HG03342 (cell line): ENCODE data around the gene FBXW10.
"Not testable (repeated sequence)": the region's sequence is repeated elsewhere in the genome, so short reads cannot be mapped to it uniquely, and the experiment has no call there.

ENCODE experiments used
- ATAC-seq: cut with Tn5 transposase; IDR thresholded peaks from one replicate; pipeline ENCODE4 v1.9.1; 2021; ENCODE audit warnings: mild to moderate bottlenecking, moderate library complexity; ENCODE audit not compliant: unreplicated experiment

FBXW10 gene, protein sequence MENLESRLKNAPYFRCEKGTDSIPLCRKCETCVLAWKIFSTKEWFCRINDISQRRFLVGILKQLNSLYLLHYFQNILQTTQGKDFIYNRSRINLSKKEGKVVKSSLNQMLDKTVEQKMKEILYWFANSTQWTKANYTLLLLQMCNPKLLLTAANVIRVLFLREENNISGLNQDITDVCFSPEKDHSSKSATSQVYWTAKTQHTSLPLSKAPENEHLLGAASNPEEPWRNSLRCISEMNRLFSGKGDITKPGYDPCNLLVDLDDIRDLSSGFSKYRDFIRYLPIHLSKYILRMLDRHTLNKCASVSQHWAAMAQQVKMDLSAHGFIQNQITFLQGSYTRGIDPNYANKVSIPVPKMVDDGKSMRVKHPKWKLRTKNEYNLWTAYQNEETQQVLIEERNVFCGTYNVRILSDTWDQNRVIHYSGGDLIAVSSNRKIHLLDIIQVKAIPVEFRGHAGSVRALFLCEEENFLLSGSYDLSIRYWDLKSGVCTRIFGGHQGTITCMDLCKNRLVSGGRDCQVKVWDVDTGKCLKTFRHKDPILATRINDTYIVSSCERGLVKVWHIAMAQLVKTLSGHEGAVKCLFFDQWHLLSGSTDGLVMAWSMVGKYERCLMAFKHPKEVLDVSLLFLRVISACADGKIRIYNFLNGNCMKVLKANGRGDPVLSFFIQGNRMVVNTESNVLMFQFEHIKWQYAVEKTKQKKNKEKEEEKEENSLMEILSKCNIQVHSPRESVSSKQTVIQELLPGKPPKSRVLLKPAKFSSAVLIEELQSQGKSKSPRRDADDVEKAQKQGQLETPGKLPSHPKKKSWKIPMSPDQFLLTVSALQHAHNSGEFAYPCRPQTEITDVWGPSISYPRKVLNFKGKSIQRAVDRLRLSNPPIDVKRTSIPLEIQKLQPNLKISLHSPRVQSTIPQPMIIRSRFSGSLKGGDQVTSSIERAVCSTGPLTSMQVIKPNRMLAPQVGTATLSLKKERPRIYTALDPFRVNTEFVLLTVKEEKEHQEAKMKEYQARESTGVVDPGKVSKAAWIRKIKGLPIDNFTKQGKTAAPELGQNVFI

DNA sequence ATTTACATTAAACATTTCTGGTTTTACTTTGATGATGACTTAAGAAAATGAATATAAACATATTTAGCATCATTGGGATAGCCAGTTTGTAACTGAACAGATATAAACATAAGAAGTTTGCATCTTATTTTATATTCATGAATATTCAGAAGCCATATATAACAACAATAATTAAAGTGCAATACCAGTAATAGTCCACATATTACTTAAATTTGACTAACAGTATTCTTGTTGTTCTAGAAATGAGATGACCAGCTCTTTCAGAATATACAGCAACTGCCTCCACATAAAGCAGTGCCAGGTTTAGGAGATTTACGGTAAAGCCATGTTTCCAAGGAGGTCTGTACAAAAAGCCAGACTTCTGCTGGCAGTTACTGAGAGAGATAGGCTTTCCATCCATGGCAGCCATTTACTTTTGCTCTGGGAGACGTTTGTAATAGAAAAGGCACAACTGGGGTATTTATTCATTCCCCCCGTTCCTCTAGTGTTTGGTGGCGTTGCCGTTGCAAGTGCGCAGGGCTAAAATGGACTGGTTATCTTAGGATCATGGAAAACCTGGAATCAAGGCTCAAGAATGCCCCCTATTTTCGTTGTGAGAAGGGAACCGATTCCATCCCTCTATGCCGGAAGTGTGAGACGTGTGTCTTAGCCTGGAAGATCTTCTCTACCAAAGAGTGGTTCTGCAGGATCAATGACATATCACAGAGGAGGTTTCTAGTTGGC lies at the start of gene FBXW10:
Gene FBXW10 (plus strand): TSS at position 356 of the 723 bp plus-strand sequence. CDS start 191 bp downstream, at position 547.
- ATAC-seq = not testable (repeated sequence)

DNA sequence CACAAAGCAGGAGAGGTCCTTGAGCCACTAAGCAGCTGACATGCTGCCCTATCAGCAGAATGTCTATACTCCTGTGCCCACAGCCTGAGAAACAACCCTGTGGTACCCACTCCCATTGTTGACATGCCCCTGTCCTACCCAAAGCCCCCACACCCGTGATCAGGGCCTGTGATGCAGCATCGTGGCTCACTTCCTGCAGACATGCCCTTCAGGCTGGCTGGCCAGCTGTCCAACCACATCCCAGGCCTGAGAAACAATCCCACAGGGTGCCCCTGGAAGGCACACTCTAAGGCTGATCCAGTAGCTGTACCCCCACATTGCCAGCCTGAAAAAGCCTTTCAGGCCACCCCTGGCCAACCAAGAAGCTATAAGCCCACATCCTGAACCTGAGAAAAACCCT lies 48.7 kb upstream of the FBXW10 start:
- not testable (repeated sequence) for ATAC-seq

DNA sequence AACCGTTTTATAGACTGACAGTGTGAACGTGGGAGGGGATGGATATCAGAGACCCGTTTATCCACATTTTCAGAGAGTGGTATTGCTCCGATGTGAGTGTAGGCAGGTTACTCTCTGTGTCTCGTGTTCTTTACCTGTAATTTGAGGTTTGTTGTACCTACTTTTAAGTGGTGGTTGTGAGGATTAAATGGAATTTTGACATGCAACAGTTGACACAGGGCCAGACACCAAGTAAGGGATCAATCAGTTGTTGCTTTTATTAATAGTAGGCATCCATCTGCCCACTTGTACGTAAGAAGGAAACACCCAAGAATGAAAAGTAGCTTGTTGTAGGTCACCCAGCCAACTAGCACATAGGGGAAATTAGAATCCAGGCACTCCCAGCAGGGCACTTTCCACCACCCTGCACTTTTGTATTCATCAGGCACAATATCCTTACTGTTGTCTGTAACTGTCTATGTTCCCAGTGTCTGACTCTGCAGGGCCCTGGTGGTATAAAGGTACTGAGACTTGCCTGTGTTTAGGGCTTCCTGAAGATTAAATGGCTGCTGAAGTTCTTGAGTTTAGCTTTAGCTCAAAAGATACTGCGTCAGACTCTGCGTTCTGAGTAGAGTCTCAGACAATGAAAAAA lies 45.3 kb upstream of the FBXW10 start:
- not testable (repeated sequence) for ATAC-seq

DNA sequence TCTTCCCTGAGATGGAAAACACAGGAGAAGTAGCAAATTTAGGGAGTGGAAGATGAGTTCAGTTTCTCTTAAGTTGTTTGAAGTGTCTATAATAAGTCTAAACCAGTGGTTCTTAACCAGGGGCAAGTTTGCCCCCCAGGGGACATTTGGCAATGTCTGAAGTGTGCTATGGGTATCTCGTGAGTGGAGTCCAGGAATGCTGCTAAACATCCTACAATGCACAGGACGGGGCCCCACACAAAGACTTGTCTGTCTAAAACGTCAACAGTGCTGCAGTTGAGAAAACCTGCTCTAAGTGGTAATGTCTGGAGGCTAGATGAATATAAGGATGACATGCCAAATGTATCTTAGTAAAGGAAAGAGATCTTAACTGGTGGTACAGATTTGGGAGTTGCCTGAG lies 37.9 kb upstream of the FBXW10 start:
- ATAC-seq = not testable (repeated sequence)

DNA sequence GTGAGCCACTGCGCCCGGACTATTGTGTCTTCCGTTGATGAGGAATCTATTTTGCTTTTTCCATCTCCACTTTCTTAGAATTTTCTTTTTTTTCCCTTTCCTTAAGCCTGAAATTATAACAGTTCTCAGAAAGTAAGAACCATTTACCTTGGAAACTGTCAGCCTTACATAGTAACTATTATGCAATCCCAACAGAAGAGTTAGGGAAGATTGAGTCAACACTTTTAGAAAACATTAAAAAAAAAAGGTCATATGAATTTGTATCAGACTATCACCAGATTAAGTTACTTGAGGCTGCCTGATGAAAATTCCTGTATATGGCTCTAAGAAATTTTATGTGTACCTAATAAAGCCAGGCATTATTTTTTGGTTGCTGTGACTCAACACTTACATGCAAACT lies 35.6 kb upstream of the FBXW10 start:
- not testable (repeated sequence) for ATAC-seq

DNA sequence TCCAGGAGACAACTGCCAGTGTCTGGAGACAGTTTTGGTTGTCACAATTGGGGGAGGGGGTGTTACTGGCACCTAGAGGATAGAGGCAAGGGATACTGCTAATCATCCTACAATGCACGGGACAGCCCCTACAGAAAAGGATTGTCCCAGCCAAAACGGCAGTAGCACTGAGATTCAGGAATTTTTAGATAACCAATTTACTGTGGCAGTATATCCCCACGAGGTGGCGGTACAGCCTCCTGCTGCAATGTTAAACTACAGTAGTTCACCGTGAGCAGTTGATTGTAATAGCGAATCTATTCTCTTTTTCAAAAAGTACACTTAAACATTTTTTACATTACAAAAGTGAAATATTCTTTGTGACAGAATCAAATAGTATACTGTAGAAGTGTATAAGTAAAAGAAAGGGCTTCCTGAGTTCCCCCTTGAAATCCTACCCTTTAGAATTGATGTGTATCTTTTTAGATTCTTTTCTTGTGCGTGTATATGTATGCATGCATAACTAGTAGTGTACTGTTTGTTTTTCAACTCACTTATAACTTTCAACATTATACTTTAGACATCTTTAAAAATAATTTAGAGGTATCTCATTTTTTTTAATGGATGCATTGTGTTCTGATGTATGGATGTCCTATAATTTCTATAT lies 31.4 kb upstream of the FBXW10 start:
- ATAC-seq = not testable (repeated sequence)

DNA sequence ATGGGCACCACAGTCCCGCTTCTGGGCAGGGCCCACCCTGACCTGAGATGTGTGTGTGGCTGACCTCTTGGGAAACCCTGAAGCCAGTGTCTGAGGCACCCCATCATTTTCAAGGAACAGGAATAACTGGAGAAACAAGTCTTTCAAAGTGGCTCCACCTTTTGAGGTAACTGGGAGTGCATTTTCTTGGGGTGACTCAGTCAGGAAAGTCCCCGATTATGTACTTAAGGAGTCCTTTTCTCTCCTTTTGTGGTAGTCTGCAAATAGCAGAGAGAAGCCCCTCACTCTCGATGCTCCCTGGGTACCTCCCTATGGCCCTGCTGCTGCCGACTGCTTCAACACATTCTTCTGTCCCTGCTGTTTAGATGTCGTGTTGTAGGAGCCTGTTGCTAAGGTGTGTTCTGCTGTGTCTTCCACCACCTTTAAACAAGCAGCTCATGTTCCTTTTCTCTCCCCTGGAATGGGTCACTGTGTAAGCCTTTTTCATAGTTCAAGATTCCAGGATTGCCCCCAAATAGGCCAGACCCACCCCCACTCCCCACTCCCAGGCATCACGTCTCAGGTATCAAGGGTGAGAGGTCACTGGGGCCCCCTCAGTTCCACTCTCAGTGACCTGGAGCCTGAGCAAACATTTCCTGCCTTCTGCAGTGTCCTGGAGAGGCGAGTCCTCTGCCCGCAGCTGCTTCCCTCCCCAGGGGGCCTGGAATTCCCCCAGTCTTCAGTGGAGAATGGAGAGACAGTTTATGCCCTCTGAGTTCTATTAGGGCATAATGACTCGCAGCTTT lies 25.0 kb upstream of the FBXW10 start:
- not testable (repeated sequence) for ATAC-seq

DNA sequence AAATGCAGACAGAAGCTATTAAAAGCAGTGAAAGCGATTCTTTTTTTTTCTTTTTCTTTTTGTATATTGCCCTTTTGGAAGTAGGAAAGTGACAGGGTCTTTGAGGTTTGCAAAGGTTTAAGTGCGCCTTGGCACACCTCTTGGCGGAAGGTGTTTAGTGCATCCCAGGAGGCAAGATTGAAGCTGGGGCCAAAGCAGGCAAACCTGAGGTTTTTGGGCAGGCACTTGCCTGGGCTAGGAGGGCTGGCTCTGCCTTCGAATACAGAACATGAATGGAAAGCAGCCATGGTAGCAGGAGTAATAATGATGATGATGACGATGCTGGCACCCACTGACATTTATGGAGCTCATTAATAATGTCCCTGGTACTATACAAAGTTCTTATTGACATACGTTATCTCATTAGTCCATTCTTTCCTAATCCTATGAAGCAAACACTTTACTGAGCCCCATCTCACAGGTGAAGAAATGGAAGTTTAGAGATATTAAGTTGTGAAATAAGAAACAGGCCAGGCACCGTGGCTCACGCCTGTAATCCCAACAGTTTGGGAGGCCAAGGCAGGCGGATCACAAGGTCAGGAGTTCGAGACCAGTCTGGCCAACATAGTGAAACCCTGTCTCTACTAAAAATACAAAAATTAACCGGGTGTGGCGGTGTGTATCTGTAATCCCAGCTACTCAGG lies 24.3 kb upstream of the FBXW10 start:
- ATAC-seq = not testable (repeated sequence)

DNA sequence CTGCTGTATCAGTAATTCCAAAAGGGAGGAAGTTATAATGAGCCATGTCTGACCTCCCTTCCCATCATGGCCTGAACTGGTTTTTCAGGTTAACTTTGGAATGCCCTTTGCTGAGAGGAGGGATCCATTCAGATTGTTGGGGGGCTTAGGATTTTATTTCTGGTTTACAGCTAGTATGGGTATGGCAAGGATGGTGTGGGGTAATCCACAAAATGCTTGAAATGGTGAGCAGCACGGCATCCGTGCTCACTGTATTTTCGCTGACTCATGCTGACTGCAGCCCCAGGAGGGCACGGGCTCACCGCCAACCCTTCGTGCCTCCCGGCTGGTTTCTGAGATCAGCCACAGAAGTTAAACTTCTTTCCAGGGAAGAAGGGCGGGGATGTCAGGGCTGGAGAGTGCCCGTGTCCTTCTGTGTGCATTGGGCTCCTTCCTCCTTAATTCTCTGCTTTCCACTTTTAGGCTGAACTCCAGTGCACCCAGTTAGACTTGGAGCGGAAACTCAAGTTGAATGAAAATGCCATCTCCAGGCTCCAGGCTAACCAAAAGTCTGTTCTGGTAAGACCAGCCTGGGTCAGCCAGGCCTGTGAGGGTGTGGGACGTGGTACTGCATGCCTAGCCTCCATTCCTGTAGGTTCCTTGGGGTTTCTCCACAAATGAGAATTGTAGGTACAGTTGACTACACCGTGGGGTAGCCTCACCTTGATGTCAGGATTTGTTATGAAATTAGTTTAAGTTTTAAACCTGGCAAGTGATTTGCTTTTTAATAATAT lies 21.9 kb upstream of the FBXW10 start:
- ATAC-seq = not testable (repeated sequence)

DNA sequence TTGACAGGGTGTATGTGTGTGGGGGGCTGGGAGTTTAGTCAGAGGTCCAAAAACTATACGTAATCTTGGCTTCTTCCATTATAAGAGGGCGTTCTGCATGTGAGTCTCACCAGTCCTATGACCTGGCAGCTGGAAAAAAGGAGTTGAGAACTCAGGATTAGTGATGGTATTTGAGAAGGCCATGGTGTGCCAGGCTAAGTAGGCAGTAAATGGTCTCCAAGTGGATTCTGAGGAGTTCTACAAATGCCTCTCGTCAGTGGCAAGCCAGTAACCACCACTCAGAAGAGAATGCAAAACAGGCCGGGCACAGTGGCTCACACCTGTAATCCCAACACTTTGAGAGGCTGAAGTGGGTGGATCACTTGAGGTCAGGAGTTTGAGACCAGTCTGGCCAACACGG lies 21.2 kb upstream of the FBXW10 start:
- not testable (repeated sequence) for ATAC-seq

DNA sequence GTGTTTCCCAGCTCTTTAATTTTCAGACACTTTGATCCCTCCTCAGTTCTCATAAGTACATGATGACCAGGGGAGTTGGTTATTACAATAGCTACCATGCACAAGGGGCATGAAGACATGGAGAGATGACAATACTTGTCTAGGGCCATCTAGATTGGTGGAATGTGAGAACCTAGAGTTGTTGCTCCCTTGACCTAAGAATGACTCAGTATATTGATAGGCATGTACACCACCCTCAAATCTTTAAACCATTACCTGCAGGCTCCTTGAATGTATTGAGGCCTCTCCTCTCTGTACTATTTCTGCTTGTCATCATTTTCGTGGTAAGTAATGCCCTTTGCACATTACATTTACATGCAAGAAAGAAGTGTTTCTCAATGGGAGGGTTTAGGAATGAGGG lies 20.3 kb upstream of the FBXW10 start:
- ATAC-seq = not testable (repeated sequence)

DNA sequence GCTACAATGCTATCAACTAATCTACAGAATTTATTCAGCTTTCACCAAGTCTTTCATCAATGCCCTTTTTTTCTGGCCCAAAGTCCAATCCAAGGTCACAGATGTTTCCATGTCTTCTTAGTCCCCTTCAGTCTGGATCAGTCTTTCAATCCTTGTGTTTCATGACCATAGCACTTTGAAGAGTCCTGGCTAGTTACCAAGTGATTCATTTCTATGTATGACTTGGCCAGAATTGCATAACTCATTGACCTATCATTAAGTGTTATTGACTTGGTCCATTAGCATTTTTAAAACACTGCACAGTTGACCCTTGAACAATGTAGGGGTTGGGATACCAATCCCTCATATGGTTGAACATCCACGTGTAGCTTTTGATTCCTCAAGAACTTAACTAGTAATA lies 11.4 kb upstream of the FBXW10 start:
- ATAC-seq = not testable (repeated sequence)

DNA sequence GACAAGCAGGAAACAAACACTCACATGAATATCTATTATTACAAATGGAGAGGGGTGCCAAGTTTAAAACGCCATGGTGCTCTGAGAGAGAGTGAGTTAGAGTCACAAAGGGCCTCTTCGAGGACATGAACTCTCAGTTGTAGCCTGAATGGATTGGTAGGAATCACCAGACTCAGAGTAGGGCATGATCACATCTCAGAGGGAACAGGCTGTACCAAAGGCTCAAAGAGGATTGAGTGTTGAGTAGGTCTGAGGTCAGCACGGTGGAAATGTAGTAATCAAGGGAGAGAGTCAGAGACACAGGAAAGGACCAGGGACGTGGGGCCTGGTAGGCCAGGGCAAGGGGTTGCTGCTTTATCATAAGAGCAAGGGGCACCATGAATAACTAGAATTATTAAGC lies 10.5 kb upstream of the FBXW10 start:
- not testable (repeated sequence) for ATAC-seq

DNA sequence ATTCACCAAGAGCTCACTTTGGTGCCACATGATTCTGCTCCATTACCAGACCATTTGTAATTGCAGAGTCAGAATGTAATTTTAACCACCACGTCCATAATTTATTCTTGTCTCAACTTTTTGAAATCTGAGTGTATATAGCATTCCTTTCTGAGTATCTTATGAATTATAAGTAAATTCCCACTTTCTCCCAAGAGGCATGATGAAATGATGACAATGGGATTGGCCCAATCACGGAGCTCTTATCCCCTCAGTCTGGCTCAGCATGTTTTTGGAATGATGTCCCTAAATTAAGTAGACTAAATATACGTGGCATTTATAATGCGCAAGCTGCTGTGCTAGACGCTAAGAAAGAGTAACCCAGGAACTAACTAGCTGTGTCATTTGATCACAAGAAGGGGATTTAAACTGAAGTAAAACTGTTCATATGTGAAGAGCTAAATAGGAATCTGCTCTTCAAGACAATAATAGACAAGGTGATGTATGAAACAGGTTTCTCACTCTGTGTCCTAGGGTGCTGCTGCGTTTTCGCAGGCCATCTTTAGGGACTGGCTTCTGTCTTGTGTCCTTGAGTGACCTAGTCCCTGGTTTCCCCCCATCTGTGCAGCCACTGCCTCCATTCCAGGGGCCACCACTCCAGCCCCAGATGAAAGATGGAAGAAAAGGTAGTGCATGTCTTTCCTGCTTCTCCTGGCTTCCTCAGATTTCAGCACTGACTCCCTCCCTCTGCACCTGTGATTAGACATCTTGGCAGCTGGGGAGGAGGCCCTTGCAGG lies 4.0 kb upstream of the FBXW10 start:
- not testable (repeated sequence) for ATAC-seq

DNA sequence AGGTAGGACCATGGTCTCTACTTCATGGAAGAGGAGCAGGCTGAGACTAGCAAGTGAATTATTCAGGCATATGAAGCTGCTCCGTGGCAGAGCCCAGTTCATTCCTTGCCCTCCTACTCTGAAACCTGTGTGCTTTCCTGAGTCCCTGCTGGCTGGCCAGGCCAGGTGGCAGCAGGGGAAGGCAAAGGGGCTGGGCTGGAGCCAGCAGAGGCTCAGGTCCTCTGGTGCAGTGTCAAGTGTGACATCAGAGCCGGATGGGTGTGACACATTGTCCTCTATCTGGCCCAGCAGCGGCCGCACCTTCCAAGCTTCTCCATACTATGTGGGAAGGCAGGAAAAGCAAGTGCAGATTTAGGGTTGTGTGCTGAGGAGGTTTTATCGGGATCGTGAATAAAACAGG lies 2.6 kb upstream of the FBXW10 start:
- not testable (repeated sequence) for ATAC-seq

DNA sequence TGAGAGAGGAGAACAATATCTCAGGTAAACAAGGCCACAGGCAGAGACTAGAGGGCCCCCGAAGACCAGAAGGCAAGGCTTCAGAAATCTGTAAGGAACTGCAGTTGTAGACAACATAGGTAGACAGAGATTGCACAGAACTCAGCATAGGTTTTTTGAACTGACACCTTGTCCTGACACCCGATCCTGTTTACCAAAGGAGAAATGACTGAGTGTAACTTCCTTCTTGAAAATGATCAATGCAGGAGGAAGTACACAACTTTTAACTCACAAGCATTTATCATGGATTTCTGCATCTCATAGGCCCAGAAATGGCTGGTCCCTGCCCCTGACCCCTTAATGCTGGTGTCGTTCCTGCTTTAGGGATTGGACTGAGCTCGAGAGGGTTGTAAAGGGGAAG lies 872 bp downstream of the FBXW10 start:
- ATAC-seq = not testable (repeated sequence)

DNA sequence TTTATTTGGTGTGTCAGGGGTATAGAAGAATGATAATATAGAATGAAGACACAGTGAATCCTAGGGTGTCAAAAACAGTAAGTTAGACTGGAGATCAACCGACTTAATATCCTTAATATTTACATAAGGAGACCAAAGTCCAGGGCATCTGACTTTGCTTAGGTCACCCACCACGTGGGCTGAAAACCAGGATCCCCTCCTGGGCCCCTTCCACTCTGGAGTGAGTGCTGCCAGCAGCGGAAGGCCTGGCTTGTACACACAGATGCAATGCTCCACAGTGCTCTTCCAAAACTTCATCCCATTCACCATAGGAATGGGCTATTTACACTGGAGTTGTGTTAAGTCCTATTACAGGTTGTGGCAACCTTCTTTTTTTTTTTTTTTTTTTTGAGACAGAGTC lies 2.7 kb downstream of the FBXW10 start:
- ATAC-seq = not testable (repeated sequence)
